ENCODE data around the gene TAF1D. TPM values are rescaled to one million over a fixed set of nuclear protein-coding genes. Genes with fewer than 3 reads are reported as not detected.

TAF1D gene
- total RNA-seq, 4 donors from 2014 or later = 34.7 to 61.8 (median 46.3) TPM

DNA sequence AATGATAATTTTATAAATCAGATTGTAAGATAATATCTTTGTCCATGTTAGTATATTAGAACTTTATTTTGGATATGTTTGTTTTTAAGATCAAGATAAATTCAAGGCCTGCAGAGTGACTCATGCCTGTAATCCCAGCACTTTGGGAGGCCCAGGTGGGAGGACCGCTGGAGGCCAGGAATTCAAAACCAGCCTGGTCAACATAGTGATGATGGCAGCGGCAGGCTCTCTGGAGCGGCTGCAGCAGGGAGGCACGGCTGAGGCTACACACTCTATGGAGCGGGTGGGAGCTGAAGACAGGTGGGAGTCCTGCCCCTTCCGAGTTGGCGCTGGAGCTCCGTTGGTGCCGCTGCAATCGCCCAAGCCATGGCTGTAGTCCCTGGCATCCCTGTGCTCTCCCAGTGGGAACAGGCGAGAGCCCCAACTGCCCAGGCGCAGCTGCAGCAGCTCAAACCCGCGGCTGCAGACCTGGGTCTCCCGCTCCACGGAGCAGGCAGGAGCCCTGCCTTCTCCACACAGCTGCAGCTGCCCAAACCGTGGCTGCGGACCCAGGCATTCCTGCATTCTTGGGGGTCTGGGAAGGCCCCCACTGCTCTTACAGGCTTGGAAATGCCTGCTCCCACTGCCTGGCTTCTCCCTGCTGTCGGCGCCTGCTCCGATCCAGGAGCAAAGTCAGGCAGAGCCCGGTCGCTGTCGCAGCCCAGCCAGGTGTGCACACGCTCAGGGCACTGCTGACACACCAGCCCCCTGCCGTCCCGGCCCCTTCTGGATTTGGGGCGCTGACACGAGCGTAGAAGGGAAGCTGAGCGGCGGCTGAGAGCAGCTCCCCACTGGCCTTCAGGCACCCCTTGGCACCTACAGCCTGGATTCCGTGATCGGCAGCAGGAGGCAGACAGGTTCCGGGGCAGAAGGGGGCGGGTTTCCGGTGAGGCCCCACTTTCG, 16.9 kb upstream of the TAF1D start:
- TF ChIP-seq, protein P1, sequence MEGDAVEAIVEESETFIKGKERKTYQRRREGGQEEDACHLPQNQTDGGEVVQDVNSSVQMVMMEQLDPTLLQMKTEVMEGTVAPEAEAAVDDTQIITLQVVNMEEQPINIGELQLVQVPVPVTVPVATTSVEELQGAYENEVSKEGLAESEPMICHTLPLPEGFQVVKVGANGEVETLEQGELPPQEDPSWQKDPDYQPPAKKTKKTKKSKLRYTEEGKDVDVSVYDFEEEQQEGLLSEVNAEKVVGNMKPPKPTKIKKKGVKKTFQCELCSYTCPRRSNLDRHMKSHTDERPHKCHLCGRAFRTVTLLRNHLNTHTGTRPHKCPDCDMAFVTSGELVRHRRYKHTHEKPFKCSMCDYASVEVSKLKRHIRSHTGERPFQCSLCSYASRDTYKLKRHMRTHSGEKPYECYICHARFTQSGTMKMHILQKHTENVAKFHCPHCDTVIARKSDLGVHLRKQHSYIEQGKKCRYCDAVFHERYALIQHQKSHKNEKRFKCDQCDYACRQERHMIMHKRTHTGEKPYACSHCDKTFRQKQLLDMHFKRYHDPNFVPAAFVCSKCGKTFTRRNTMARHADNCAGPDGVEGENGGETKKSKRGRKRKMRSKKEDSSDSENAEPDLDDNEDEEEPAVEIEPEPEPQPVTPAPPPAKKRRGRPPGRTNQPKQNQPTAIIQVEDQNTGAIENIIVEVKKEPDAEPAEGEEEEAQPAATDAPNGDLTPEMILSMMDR (IDR thresholded peaks at IDR 0.05) = no peak
- TF ChIP-seq POLR2AphosphoS5 (IDR thresholded peaks at IDR 0.05) (no peak), POLR2A (IDR thresholded peaks at IDR 0.05; ENCODE audit: low read depth) (no peak), EP300 (IDR thresholded peaks at IDR 0.05) (no peak)
- Histone ChIP-seq H3K27me3 (no peaks in the 10 kb centered on the region), H3K4me1 (no peaks in the 10 kb centered on the region), H3K9me3 (no peaks in the 10 kb centered on the region), H3K27ac (replicated peaks in 1 of 4) (no peak overlapping the region), H3K4me3 (no peak overlapping the region), H3K36me3 (peaks cover 56 to 100% (median 83%) of the 10 kb centered on the region in 4 donors)
- WGBS = 92% methylated on average over 20 of the region's 38 CpGs
- peak; percentile 45 for DNase-seq (ENCODE audit: extremely low spot score)
- intact Hi-C loops (cut with DNase I) = no loop called here

DNA sequence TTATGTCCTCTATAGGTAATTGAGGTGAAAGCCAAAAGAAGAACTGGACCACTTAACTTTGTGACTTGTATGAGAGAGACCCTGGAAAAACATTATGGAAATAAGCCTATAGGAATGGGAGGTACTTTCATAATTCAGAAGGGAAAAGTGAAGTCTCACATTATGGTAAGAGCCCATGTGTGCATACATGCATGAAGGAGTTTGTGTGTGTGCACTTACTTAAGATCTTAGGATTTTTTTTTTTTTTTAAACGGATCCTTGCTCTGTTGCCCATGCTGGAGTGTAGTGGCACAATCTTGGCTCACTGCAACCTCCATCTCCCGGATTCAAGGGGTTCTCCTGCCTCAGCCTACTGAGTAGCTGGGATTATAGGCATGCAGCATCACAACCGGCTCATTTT, 16.0 kb upstream of the TAF1D start:
- no peaks in the 10 kb centered on the region for H3K27me3 ChIP-seq
- WGBS = 86% methylated on average over 3 of the region's 3 CpGs
- intact Hi-C loops (cut with DNase I) = no loop called here
- no peaks in the 10 kb centered on the region for H3K4me1 ChIP-seq
- DNase-seq (ENCODE audit: extremely low spot score) = no peak
- TF ChIP-seq, protein P1 (IDR thresholded peaks at IDR 0.05) = no peak
- no peak for TF ChIP-seq POLR2A (IDR thresholded peaks at IDR 0.05; ENCODE audit: low read depth)
- no peak for TF ChIP-seq EP300 (IDR thresholded peaks at IDR 0.05)
- no peak for TF ChIP-seq POLR2AphosphoS5 (IDR thresholded peaks at IDR 0.05)
- H3K27ac ChIP-seq (replicated peaks in 1 of 4) = no peak overlapping the region
- H3K9me3 ChIP-seq = no peaks in the 10 kb centered on the region
- H3K4me3 ChIP-seq = no peak overlapping the region
- H3K36me3 ChIP-seq = peaks cover 56 to 99% (median 84%) of the 10 kb centered on the region in 4 donors

- TF ChIP-seq, protein P1 (IDR thresholded peaks at IDR 0.05) = no peak
- TF ChIP-seq EP300 (IDR thresholded peaks at IDR 0.05) (no peak), POLR2AphosphoS5 (IDR thresholded peaks at IDR 0.05) (no peak), POLR2A (IDR thresholded peaks at IDR 0.05; ENCODE audit: low read depth) (no peak)
- H3K27me3 ChIP-seq = no peaks in the 10 kb centered on the region
- H3K9me3 ChIP-seq = no peaks in the 10 kb centered on the region
- WGBS = 82% methylated on average over 3 of the region's 3 CpGs
- H3K4me1 ChIP-seq = no peaks in the 10 kb centered on the region
- intact Hi-C loops (cut with DNase I) = no loop called here
- DNase-seq (ENCODE audit: extremely low spot score) = no peak
- no peak overlapping the region for H3K4me3 ChIP-seq
- no peak overlapping the region for H3K27ac ChIP-seq (replicated peaks in 1 of 4)
- H3K36me3 ChIP-seq = peaks cover 55 to 95% (median 82%) of the 10 kb centered on the region in 4 donors
Observed at GRCh38 chr11:93756748-93757147, 15.5 kb upstream of the TAF1D start.

DNA sequence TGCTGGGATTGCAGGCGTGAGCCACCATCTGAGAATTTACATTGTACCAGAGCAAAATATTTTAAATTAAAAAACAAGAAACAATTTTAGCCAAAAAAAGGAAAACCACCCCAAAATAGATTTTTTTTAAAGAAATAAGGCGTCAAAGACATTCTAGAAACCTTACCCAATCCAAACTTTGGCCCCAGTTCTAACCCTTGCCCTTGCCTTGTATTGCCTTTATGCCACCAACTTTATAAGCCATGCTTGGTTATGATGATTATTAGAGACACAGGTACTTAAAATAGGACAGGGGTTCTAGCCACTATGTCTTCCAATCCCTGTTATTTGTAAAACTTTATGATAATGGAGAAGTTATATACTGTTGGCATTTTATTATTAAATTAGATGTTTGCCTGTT, 11.9 kb upstream of the TAF1D start:
- Histone ChIP-seq H3K27me3 (no peaks in the 10 kb centered on the region), H3K4me3 (no peak overlapping the region), H3K9me3 (no peaks in the 10 kb centered on the region), H3K36me3 (peaks cover 28 to 60% (median 49%) of the 10 kb centered on the region in 4 donors), H3K4me1 (no peaks in the 10 kb centered on the region), H3K27ac (replicated peaks in 1 of 4) (no peak overlapping the region)
- intact Hi-C loops (cut with DNase I) = no loop called here
- 100% methylated on average over 2 of the region's 2 CpGs for WGBS
- no peak for TF ChIP-seq POLR2A (IDR thresholded peaks at IDR 0.05; ENCODE audit: low read depth)
- TF ChIP-seq EP300 (IDR thresholded peaks at IDR 0.05) = no peak
- TF ChIP-seq, protein P1 (IDR thresholded peaks at IDR 0.05) = no peak
- no peak for TF ChIP-seq POLR2AphosphoS5 (IDR thresholded peaks at IDR 0.05)
- DNase-seq (ENCODE audit: extremely low spot score) = no peak
